Measurements from ENCODE around the gene PTPN23.

PTPN23 gene

DNA sequence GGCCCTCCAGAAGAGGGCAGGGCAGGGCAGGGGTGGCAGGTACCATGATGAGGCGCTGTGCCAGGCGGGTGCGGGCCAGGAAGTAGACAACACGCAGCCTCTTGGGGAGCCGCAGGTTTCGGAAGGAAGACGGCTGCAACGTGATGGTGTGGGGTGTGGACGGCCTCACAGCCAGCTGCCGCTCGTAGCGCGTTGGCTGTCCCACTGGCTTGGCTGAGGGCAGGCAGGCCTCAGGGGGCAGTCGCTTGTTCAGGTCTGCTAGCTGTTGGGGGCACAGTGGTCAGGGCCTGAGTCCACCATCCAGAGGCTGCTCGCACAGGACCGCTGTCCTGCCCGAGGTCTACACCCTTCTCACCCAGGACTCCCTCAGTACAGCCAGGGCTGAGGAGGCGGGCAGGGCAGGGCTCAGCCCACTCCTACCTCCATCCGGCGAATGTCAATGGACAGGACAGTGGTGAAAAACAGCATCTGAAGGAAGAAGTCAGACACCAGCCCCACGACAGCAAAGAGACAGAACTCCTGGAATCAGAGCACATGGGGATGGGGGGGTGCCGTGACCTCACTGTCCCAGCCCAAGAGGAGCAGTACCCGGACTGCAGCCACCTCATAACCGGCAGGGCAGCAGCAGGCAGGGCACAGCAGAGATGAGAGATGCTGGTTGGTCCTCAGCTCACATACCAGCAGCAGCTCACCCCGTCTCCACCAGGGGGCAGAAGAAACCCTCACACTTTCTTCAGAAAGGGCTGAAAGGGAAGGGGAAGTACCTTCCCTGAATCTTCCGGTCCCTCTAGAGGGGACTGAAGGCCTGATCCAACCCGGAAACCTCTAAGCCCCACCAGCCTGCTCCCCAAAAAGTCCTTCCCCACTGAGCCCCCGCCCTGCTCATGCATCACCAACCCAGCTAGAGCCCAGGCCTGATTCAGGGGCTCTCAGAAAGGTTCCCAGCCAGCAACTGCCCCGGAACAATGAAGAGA, 40.0 kb downstream of the PTPN23 start:
- DNase-seq = peak; percentile 89

DNA sequence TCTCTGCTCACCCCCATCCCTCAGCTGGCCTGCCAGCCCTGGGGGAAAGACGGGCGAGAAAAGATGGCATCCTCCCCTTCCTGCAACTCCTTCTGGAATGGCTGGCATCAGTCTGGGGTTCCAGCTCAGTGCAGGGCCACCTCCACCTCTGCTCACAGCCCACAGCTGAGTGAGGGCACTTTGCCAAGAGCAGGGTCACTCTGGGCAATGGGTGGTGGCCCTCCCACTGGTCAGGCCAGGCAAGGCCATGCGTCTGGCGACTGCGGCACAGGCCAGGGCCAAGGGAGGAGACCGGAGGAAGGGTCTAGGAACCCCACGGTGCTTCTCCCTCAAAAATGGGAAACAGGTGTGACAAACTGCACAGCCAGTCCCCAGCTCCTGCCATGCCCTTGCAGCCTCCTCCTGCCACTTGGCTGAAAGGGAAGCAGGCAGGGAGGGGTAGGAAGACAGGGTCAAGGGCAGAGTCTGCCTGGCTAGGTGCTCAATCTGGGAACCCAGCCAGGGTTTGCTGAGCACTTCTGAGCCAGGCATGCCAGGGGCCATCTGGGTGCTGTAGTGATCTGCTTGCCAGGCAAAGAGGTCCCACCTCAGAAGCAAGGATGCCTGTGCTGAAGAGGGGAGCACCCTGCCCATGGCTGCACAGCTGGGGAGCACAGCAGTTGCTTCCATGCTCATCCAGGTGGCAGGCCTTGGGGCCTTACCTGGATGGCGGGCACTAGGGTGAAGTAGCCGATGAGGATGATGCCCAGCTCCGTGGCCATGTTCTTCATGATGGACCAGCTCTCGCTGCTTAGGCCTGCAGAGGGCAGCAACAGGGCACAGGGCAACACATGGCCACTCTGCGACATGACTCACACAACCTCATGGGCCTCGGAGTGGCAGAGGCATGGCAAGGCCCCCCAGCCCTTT, 41.2 kb downstream of the PTPN23 start:
- DNase-seq = no peak

DNA sequence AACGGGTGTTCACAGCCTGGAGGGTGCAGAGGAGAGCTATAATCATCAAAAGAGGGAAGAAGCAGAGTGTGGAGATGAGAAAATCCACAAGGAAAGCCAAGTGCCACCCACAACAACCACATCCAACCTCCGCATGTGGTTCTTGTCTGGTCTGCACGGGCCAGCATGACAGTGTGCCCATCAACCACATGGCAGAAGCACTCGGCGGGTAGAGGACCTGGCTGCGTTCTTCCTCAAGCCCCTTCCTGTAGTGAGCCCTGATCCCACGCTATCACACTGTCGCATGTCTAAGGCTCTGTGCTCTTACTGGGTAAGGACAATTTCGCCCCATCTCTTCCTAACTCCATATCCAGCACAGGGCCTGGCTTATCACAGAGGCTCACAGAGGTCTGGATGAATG, 41.9 kb downstream of the PTPN23 start:
- no peak for DNase-seq

DNA sequence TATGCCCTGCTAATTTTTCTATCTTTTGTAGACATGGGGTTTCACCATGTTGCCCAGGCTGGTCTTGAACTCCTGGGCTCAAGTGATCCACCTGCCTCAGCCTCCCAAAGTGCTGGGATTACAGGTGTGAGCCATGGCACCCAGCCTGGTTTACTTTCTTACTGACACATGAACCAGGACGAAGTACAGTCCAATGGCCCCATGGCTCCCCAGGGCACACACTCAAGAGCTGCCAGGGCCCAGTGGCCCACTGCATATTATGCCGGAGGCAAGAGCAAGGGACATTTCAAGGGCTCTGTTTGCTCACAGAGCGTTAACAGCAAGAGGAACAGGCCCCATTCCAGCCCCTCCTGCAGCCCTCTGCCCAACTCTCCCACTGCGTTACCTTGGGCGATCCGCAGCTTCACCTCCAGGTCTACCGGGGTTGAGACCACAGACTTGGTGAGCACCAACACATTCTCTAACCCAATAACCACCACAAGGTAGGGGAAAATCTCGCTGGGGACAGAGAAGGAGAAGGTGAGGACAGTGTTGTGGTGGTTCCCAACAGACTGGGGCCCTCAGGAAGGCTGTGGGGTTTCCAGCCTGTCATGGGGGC, 42.8 kb downstream of the PTPN23 start:
- DNase-seq = no peak

DNA sequence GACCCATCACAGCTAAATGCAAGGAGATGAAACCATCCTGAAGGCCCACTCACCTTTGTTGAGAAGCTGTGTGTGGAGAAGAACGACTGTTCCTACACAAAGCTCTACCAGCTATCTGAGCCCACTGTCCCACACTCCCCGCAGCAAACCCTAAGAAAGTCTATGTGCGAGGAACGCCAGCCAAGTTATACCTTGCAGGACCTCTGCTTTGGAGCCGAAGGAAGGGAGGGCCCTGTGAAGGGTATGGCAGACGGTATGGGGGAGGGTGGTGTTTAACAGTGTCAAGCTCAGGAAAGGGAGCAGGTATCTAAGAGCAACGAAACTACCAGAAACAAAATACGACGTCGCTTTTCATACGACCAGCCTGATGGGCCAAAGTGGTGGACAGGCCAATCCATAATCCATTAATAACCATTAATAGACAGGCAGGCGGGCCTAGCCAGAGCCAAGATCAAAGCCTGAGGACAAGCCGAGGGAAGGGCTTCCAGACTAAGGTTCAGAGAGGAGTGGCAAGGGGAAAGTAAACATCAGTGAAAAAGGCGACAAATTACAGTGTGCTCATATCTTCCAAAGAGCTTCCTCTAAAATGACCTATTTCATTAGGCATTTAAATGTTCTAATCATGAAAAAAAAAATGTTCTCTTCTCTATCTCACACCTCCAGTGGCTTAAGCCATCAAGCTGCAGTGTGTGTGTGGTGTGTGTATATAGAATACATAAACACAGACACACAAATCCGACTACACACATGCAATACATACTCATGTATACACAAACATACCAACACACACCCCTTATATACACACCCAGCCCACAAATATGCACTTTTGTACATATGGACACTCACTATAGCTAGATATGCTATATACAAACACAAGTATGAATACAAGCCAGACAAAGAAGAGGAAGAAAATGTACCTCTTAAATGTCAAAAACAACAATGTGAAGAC, 43.9 kb downstream of the PTPN23 start:
- DNase-seq = no peak

DNA sequence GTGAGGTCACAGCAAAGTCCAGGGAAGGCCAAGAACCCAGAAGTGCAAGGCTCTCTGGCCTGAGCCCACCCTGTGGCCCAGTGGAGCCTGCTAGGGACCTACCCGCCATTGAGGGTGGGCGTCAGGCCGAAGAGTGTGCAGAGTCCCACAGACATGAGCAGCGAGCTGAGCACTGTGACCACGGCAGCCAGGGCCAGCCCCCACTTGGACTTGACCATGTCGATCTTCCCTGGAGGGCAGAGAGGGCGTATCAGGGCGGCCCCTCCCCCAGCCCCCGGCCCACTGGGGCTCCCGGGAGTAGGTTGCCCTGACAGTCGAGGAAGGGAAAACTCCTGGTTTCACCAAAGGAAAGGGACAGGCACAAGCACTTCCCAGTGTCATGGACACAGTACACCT, 44.6 kb downstream of the PTPN23 start:
- DNase-seq = no peak

DNA sequence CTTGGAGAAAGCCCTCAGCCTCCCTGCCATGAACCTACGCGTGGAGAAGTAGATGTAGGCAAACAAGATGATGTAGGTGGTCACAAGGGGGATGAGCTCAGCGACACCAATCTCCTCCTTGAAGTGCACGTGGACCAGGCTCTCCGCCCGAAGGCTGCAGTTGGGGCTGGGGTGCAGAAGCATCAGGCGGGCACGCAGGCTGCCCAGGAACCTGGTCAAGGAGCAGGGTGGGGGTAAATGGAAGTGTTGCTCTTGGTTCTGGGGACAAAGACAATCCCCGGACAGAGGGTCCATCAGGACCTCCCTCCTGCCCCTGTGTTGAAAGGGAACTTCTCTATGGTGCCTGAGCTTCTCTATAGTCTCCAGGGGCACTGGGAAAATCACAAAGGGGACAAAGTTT, 45.1 kb downstream of the PTPN23 start:
- DNase-seq = no peak

DNA sequence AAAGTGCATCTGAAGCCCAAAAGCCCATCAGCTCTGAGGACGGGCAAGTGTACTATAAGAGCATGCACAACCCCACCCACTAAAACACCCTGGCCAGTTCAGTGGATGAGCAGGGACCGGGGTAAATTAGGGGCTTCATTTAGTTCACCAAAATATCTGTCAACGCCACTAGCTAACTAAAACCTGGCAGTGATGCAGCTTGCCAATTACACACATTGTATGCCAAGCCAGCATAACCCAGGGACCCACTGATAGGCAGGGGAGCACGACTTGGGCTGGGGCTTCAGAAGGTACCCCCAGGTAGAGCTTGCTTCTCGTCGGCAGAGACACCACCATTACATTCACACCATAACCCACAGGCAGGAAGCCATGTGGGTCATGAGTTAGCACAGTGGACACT, 47.0 kb downstream of the PTPN23 start:
- no peak for DNase-seq

DNA sequence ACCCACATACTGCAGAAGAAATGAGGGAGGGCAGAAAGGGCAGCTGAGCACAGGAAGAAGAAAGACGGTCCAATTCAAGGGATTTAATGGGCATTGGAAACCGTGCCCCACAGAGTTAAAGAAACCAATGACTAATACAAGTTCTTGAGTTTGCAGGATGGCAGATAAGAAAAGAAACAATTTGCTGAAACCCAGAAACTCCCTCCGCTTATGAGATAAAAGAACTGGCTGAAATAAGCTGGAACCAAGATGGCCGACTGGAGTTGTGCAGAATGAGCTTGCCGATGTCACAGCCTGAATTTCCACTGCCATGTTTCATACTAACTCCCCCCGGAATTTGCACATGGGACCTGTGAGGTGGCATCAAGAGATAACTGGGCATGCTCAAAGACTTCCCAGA, 47.8 kb downstream of the PTPN23 start:
- DNase-seq = no peak

DNA sequence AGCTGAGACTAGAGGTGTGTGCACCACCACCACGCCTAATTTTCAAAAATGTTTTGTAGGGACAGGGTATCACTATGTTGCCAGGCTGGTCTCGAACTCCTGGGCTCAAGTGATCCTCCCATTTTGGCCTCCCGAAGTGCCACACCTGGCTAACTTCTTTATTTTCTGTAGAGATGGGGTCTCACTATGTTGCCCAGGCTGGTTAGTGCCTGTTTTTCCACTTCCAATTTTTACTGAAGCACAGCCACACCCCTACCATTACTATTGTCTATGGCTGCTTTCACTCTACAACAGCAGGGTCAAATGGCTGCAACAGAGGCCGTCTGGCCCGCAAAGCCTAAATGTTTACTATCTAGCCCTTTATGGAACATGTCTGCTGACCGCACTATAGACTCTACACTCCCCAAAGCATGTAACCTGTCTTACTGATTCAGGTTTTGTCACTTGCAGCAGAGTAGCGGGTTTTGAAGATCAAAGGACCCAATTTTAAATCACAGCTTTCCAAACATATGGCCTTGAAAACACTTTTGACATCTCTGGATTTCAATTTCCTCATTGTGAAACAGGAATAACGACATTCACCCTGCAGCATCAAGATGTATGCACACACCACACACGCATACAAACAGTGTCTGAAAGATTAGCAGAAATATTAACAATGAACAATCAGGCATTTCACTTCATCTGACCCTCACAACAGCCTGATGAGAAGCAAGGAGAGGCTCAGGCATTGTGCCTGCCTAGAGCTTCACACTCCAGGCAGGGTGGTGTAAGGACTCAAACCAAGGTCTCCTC, 48.9 kb downstream of the PTPN23 start:
- no peak for DNase-seq

DNA sequence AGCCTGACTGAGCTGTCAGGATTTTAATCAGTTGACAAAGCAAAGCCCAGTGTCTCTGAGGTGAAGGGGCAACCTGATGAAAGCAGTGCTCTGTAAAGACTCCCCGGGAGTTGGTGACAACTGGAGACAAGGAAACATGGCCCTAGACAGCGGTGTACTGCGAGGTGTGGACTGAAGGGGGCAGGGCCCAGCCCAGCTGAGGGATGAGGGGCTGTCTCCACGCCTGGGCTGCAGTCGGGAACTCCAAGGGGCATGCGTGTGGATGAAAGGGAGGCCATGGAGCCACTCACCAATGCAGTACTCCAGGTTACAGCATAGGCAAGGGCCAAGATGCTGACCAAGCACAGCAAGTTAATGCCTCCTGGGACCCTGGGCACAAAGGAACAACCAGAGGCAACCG, 49.8 kb downstream of the PTPN23 start:
- DNase-seq = peak; percentile 36

DNA sequence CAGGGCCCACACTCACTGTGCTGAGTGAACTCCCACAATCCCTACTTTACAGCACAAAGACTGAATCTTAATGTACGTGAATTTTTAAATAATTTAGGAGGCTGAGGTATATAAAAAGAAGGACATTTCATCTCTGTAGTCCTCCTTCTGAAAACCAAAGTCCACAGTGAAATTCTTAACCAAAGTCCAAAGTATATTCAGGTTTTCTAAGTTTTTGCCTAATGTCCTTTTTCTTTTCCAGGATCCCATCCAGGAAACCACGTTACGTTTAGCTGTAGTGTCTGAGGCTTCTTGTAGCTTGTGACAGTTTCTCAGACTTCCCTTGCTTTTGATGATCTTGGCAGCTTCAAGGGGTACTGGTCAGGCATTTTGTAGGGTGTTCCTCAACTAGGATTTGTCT, 50.4 kb downstream of the PTPN23 start:
- DNase-seq = no peak

DNA sequence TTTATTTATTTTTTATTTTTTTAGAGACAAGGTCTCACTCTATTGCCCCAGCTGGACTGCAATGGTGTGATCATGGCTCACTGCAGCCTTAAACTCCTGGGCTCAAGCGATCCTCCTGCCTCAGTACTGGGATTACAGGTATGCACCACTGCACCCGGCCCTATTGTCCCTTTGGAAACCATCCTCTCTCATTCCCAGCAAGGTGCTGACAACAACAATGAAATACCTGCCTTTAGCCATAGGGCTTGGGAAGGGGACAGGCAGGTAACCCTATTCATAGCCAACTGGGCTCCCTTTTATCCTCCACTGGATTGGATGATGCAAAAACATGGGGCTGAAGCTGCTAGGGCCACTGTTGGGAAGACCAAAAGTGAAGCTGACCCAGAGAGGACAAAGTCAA, 51.9 kb downstream of the PTPN23 start:
- DNase-seq = no peak

DNA sequence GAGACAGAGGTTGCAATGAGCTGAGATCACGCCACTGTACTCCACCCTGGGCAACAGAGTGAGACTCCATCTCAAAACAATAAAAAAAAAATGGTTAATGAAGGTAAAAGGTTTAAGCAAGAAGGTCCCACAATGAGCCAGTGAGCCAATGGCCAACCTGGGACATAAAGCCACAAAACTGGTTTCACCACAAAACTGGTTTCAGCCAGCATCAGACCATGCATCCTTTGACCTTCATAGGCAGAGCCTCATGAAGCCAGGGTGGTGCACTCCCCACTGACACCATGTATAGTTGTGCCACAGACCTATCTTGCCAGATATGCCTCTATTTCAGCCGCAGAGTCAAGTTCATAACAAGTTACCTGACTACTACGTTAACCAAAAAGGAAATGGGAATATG, 53.0 kb downstream of the PTPN23 start:
- no peak for DNase-seq

DNA sequence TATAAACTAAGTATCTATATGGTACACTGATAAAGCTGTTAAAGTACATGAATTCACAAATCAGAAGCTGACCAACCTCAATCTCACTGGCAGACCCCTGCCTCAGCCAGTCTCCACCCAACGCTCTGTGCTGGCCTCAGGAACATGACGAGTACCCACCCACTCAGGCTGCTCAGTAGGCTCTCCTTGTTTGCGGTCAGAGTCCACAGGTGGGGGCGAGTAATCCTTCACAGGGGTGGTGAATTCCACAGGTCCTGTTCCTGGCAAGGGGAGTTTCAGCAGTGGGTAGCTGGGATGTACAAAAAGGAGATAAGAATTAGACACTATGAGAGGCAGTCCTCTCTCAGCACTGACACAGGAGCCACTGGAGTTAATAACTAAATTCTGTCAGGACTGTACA, 54.0 kb downstream of the PTPN23 start:
- no peak for DNase-seq

DNA sequence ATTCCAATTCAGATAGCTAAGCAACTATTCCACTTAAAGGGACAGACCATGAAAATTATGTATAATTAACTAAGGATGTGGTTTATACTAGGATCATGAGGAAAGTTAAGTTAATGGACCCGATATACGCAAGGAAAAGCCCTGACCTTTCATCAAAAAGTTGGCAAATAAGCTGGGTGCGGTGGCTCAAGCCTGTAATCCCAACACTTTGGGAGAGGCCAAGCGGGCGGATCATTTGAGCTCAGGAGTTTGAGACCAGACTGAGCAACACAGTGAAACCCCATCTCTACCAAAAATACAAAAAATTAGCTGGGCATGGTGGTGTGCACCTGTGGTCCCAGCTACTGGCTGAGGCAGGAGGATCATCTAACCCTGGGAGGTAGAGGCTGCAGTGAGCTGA, 55.4 kb downstream of the PTPN23 start:
- no peak for DNase-seq

DNA sequence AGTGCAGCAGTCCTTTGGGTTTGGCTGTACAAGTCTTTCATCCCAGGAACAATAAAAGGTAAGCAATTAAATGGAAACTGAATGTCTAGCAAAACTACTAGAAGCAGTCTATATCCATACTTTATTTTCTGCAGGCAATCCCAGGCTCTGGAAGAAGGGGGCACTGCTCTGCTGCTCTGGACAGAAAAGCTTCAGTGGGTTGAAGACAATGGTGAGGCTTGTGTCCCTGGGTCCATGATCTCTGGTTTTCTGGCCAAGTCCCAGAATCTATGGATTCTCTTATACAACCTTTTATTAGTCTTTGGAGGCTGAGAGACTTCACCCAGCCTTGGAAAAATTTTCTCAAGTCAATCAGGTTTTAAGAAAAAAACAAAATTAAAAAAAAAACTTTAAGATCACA, 59.3 kb downstream of the PTPN23 start:
- DNase-seq = peak; percentile 13

DNA sequence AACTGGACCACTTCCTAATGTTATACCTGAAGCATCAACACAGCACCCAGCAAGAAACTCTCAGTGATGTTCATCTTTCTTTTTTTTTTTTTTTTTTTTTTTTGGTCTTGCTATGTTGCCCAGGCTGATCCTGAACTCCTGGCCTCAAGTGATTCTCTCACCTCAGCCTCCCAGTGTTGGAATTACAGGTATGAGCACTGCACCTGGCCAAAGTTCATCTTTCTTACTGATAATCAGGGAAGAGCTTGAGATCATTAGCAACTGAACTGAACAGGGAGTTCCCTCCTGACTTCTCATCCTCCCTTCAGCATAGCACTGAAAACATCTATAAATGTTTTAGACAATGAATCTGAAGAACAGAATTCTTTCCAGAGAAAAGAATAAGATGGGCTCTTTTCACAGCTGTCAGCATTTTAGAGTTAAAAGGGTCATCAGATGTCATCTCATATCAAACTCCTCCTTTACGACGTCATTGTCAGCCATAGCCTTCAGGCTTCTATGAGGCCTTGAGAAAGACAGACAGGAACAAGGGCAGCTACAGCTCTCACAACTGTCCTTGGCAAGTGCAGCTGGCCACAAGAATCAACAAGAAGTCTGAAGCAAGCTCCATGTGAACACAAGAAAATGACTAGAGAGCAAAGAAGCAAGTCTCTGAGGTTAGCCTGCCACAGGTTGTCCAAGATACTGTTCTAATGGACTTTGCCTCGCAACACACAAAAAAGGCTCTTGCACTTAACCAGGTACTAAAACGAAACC, 61.2 kb downstream of the PTPN23 start:
- no peak for DNase-seq

DNA sequence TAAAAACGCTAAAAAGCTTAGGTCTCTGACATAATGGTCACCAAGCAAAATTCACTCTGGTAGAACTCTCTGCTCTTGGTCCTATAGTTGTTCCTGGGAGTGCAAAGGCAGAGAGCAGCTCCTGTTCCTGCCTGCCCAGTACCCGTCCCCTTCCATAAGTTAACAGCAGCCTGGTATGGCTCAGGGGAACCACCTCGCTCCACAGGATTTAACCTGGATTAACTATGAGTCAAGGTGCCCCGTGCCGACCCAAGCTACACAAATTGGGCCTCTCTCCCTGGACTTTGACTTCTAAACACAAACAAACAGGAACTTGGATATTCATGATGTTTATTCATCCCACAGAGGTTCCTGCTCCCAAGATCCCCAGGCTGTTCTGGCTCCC, 62.8 kb downstream of the PTPN23 start:
- peak; percentile 17 for DNase-seq

DNA sequence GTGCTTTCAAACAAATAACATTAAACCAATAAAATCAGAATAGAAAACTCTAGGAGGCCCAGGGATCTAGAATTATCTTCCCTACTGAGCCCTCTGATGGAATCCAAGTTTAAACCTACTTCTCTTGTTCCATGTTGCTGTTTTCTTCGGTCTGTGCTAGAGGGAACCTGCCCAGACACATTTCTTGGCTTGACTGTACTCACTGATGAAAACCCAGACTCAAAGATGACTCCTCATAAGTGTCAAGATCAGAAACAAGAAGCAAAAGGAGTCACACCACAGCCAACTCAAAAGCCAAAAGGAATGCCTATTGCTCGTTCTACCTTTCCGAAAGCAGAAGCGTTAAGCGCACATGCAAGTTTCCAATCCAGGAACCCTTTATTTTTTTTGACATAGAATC, 63.3 kb downstream of the PTPN23 start:
- no peak for DNase-seq
